ENCODE data around the gene CD300A.

The CD300A gene

DNA sequence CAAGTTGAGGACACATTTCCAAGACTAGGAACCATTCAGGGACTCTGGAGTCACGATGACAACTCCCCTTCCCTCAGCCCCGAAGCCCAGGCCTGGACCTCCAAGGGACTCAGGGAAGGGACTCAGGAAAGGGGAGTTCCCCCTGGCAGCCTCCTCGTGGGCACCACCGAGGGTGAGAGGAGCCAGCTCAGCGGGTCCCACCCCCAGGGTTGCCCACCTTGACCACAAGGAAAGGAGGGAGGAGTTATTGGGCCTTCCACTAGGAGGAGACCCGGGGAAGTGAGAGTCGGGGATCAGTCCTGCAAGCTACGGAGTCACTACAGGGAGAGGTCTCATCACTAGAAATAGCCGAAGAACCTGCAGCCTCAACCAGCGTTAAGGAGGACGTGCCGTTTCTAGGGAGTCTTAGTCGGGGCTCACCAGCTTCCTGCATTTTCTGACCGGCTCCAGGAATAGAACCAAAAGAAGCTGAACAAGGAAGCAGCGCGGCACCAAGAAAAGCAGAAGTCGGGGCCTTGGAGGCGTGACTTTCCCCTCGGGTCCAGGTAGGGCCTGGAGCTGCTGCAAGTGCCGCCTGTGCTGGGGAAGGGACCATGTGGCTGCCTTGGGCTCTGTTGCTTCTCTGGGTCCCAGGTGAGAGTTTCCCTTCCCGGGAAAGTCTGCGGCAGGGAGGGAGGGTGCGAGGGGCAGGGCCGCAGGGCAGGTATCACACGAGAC lies at the start of gene CD300A:
Gene CD300A, plus strand, starts transcription at position 524 of the 717 bp plus-strand sequence. Its CDS starts 70 bp downstream, at position 594.
- in situ Hi-C loops (cut with MboI; ENCODE audit: low sequenced_read_pairs), result no loop called here

DNA sequence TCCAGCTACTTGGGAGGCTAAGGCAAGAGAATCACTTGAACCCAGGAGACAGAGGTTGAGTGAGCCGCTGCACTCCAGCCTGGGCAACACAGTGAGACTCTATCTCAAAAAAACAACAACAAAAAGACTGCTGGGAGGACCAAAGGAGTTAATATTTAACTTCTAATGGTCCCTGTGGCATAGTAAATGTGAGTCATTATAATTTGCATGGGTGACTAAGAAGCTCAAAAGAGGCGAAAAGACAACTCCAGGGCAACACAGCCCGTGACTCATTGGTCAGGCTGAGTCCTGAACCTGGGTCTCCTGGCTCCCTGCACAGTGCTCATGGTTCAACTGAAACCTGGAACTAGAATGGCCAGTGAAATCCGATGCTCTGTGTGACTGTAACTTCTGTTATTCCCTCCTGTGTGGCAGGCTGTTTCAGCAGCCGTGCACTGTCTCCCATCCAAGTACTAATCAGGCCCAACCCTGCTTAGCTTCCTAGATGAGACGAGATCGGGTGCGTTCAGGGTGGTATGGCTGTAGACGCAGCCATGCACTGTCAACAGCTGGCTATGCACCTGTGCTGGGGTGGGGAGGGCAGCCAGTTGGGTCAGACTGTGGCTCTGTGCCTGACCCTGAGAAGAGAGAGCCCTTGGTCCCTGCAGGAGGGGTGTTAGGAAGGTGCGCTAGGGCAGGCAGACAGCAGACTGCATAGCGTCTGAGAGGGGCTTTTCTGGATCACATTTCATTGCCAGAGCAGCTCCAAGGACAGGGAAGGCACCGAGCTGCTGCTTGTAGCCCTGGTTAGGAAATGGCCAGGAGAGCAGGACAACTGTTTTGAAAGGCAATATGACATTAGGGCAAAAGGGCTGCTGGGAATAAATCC lies 49.0 kb upstream of the CD300A start:
- in situ Hi-C loops (cut with MboI; ENCODE audit: low sequenced_read_pairs), result no loop called here

- in situ Hi-C loops (cut with MboI; ENCODE audit: low sequenced_read_pairs), result no loop called here
These were observed 46.5 kb upstream of the CD300A start for GRCh38 chr17:74419928-74420411.

DNA sequence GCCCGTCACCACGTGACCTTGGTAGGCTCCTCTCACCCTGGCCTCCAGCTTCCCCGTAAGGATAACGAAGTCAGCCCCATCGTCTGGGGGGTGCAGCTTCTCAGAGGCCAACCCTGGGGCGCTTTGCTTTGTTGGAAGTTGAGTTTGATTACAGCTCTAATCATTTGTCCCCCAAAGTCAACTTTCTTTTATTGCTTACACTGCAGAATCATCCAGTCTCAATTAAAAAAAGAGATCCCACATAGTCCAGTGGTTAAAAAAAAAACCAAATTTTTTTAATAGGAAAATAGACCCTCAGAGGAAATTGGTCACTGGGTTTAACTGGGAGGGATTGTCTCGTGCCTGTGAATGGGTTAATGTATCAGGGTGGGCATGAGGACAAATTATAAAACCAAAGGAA lies 42.3 kb upstream of the CD300A start:
- in situ Hi-C loops (cut with MboI; ENCODE audit: low sequenced_read_pairs), result no loop called here

- in situ Hi-C loops (cut with MboI; ENCODE audit: low sequenced_read_pairs), result no loop called here
These were observed 41.8 kb upstream of the CD300A start for GRCh38 chr17:74424657-74425056.

GRCh38 chr17:74426551-74427047 lies 39.8 kb upstream of the CD300A start:
- in situ Hi-C loops (cut with MboI; ENCODE audit: low sequenced_read_pairs), result no loop called here

- in situ Hi-C loops (cut with MboI; ENCODE audit: low sequenced_read_pairs), result no loop called here
These were observed 39.2 kb upstream of the CD300A start for GRCh38 chr17:74427048-74427762.

GRCh38 chr17:74427763-74428153 lies 38.7 kb upstream of the CD300A start:
- in situ Hi-C loops (cut with MboI; ENCODE audit: low sequenced_read_pairs), result no loop called here

DNA sequence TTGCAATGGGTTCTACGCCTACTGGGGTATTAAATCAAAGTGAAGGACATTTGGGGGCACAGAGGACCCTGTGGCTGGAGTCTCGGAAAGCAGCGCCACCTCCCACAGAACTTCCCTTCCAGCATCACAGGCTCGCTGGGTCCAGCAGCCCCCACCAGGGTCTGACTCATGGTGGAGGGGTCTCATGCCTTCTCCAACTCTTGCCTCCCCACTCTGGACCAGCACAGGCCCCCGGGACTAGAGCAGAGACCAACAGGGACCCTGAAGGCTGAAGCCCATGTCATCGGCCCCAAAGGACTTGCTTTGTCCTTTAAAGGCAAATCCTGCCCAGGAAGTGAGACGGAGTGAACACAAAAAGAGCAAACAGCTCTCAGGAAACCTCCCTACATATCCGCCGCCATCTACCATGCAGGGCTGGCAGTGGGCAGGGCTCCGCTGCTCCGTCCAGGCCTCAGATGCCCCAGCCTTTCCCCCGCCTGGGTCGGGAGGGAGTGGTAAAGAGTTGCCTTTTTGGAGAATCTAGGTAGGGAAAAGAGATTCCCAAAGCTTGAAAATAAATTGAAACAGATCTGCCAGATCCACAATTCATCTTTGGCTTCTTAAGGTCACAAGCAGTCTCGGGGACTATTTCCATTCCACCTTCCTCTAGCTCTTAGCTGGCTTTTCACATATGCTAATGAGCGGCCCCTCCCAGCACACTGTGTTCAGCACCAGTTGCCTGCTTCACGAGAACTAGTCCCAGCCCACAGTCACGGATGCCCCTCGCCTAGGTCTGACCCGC lies 36.6 kb upstream of the CD300A start:
- in situ Hi-C loops (cut with MboI; ENCODE audit: low sequenced_read_pairs), result no loop called here

GRCh38 chr17:74430385-74430705 lies 36.1 kb upstream of the CD300A start:
- in situ Hi-C loops (cut with MboI; ENCODE audit: low sequenced_read_pairs), result no loop called here

- in situ Hi-C loops (cut with MboI; ENCODE audit: low sequenced_read_pairs), result no loop called here
These were observed 35.5 kb upstream of the CD300A start for GRCh38 chr17:74430706-74431567.

DNA sequence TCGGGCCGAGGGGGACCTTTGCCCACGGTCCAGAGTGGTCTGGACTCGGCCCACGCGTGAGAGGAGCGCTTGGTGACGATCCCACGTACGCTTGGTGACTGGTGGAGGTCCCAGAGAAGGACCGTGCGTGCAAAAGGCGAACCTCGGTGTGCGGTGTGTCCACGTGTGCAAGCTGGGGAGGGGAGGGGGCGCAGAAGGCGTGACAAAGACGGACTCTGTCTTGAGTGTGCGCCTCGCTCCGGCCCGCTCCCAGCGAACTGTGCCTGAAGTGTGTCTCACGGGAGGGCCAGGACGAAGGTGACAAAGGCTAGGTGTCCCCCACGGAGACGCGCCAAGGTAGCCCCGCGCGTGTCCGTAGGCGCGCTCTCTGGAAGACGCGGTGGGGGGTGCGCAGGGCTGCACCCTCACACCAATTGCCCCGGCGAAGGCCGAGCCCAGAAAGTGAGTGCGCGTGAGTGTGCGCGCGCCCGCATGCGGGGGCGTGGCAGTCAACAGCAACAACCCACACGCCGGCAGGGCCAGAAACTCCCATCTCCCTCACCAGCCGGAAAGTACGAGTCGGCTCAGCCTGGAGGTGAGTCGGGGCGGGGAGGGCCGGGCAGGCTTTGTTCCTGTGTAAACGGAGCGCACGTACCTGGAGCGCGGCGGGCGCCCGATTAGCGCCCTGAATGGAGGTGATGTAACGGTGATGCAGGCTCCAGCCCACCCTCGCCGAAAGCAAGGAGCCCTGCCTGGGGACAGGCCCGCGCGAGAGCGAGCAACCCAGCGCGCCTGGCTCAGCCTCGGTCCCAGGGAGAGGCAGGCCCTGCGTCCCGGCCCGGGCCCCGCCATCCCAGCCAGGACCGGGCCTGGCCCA lies 34.6 kb upstream of the CD300A start, which contains the start of gene GPRC5C:
Gene GPRC5C, plus strand, starts transcription at position 521 of the 856 bp plus-strand sequence. CDS start 7,689 bp downstream, outside the sequence.
- in situ Hi-C loops (cut with MboI; ENCODE audit: low sequenced_read_pairs), result no loop called here

DNA sequence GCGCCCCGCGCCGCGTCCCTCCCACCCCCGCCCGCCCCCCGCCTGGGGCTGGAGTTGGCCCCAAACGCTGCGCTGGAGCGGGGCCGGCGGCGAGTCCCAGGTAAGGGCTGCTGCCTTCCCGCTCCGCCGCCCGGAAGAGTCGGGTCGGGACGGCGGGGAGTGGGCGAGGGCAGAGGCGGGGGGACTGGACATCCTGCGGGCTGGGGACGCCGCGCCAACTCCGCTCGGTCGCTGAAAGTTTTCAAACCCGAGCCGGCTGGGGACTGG lies 34.1 kb upstream of the CD300A start:
- in situ Hi-C loops (cut with MboI; ENCODE audit: low sequenced_read_pairs), result no loop called here

GRCh38 chr17:74432766-74433391 lies 33.6 kb upstream of the CD300A start:
- in situ Hi-C loops (cut with MboI; ENCODE audit: low sequenced_read_pairs), result no loop called here

DNA sequence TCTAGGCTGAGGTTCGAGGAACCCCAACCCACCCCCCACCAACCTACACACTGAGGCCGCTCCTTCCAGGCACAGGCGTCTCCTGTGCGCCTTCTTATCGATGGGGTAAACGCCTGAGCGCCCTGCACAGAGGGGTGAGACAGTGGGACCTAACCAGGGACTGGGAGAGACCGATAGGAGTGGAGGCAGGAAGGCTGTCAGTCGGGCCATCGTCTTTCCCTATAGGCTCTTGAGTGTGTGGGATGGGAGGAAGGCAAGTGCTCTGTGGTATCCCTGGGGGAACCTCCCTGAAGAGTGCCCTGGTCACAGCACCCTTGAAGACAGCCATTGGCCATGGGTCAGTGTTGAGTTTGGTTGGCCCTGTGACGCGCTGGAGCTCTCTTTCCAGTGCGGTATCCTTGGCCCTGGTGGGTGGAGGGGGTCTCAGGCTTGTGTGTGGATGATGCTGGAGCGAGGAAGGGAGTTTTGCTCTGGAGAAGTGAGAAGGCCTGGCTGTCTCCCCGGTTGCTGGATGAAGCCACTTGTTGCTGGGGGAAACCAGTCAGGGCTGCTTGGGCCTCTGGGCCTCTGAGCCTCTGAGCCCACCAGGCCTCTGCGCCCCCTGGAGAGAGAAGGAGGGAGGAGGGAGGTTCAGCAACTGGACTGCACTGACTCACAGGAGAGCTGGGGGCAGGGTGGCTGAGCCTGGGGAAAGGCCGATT lies 32.9 kb upstream of the CD300A start:
- in situ Hi-C loops (cut with MboI; ENCODE audit: low sequenced_read_pairs), result no loop called here

DNA sequence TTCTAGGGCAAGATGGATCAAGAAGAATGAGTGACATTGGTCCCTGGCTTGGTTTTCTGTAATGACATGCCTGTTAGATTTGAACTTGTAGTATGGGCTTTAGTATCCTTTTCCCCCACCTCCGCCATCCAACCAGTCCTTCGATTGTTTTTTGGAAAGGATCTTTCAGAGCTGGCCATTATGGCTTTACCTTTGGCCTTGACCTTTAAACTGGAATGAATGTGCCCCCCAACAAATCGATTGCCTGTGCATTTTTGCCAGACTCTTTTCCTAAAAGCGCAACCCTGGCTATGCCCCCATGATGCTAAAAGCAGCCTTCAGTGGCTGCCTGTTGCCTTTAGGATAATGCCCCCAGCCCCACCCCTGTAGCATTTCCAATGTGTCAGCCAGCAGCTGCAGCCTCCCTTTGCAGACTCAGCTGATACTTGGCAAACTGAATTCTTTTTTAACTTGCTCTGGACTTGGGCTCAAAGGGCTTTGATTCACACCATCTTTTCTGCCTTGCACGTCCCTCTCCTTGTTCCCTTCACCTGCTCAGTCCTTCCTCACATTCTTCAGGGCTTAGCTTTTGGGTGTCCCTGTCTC lies 30.6 kb upstream of the CD300A start:
- in situ Hi-C loops (cut with MboI; ENCODE audit: low sequenced_read_pairs), result no loop called here

DNA sequence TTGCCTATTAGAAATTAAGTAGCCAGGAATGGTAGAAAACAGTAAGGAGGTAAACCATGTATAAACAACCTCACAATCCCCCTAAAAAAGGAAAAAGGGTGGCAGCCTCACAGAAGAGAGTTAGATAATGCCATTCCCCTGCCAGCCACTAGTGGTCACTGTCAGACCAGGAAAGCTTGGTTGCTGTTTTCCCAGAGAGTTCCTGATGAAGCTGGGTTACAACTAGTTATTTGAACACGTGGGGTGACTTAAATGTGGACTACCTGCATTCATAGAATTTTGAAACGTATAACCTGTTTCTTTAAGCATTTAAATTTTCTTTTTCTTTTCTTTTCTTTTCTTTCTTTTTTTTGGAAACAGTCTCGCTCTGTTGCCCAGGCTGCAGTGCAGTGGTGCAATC lies 28.7 kb upstream of the CD300A start:
- in situ Hi-C loops (cut with MboI; ENCODE audit: low sequenced_read_pairs), result no loop called here
